Stimulated activated CD4-positive, alpha-beta T cell treated with anti-CD3 and anti-CD28 coated beads, Interleukin-1b, Interleukin-23, amount 100 ng/mL, for 48 hours (primary cell): ENCODE data around the gene DUS1L.

Experiments used
- DNase-seq: peaks from one replicate; pipeline ENCODE4 v3.0.0-alpha.2; 2020

The DUS1L gene

GRCh38 chr17:82100502-82101298 lies 35.1 kb upstream of the DUS1L start:
- DNase-seq = no peak

- no peak for DNase-seq
These were observed 33.5 kb upstream of the DUS1L start for GRCh38 chr17:82098939-82099763.

GRCh38 chr17:82098169-82098938 lies 32.8 kb upstream of the DUS1L start, which contains the start of gene FASN:
Gene FASN, minus strand, starts transcription at chr17:82098236. Its CDS starts 1,791 bp downstream, at chr17:82096445.
- DNase-seq = peak; percentile 94

GRCh38 chr17:82097919-82098168 lies 32.2 kb upstream of the DUS1L start:
- DNase-seq = no peak

GRCh38 chr17:82097184-82097918 lies 31.7 kb upstream of the DUS1L start:
- no peak for DNase-seq

GRCh38 chr17:82096709-82097183 lies 31.1 kb upstream of the DUS1L start:
- DNase-seq = no peak

GRCh38 chr17:82095777-82096708 lies 30.4 kb upstream of the DUS1L start:
- DNase-seq = no peak

GRCh38 chr17:82094931-82095776 lies 29.6 kb upstream of the DUS1L start:
- DNase-seq = no peak

- DNase-seq = no peak
These were observed 27.6 kb upstream of the DUS1L start for GRCh38 chr17:82092995-82093751.

- DNase-seq = no peak
These were observed 27.0 kb upstream of the DUS1L start for GRCh38 chr17:82092628-82092994.

- no peak for DNase-seq
These were observed 26.5 kb upstream of the DUS1L start for GRCh38 chr17:82092094-82092586.

GRCh38 chr17:82091264-82092066 lies 25.9 kb upstream of the DUS1L start:
- peak; percentile 1 for DNase-seq

- no peak for DNase-seq
These were observed 25.1 kb upstream of the DUS1L start for GRCh38 chr17:82090549-82091263.

GRCh38 chr17:82089723-82090548 lies 24.3 kb upstream of the DUS1L start:
- DNase-seq = no peak

- no peak for DNase-seq
These were observed 23.5 kb upstream of the DUS1L start for GRCh38 chr17:82088838-82089722.
